ENCODE data around the gene FHL2.
A peak's percentile ranks its signal among the peaks of the same experiment; 100 is the strongest.

The FHL2 gene

GRCh38 chr2:105362862-105363591 is 35.8 kb downstream of the FHL2 start:
- Mint-ChIP-seq H3K4me1 (peaks cover 4% of the 10 kb centered on the region), H3K36me3 (ENCODE audit: low read depth) (peaks cover 57% of the 10 kb centered on the region), H3K4me3 (no peak overlapping the region), H3K27me3 (ENCODE audit: low read depth) (no peaks in the 10 kb centered on the region), H3K9me3 (no peaks in the 10 kb centered on the region), H3K27ac (peak overlapping the region in 1 of 3 experiments; percentile 28)
- no peak for TF ChIP-seq CTCF (IDR thresholded peaks at IDR 0.05; ENCODE audit: unreplicated experiment in 3 of 3)

- TF ChIP-seq CTCF (IDR thresholded peaks at IDR 0.05; ENCODE audit: unreplicated experiment in 3 of 3), result no peak
- Mint-ChIP-seq H3K27me3 (ENCODE audit: low read depth) (no peaks in the 10 kb centered on the region), H3K4me3 (no peak overlapping the region), H3K9me3 (peaks cover 7% of the 10 kb centered on the region), H3K4me1 (peaks cover 4% of the 10 kb centered on the region), H3K36me3 (ENCODE audit: low read depth) (peaks cover 65% of the 10 kb centered on the region), H3K27ac (no peak overlapping the region)
Observed at GRCh38 chr2:105361102-105361889, 37.6 kb downstream of the FHL2 start.

GRCh38 chr2:105358593-105358992 is 40.3 kb downstream of the FHL2 start:
- H3K4me1 Mint-ChIP-seq, result peaks cover 4% of the 10 kb centered on the region
- H3K9me3 Mint-ChIP-seq, result peaks cover 7% of the 10 kb centered on the region
- no peak overlapping the region for H3K4me3 Mint-ChIP-seq
- peaks cover 72% of the 10 kb centered on the region for H3K36me3 Mint-ChIP-seq (ENCODE audit: low read depth)
- no peak for TF ChIP-seq CTCF (IDR thresholded peaks at IDR 0.05; ENCODE audit: unreplicated experiment in 3 of 3)
- no peaks in the 10 kb centered on the region for H3K27me3 Mint-ChIP-seq (ENCODE audit: low read depth)
- H3K27ac Mint-ChIP-seq, result no peak overlapping the region

GRCh38 chr2:105357122-105357521 is 41.7 kb downstream of the FHL2 start:
- H3K9me3 Mint-ChIP-seq, result peaks cover 7% of the 10 kb centered on the region
- TF ChIP-seq CTCF (IDR thresholded peaks at IDR 0.05; ENCODE audit: unreplicated experiment in 3 of 3), result no peak
- no peaks in the 10 kb centered on the region for H3K27me3 Mint-ChIP-seq (ENCODE audit: low read depth)
- H3K27ac Mint-ChIP-seq, result no peak overlapping the region
- peaks cover 4% of the 10 kb centered on the region for H3K4me1 Mint-ChIP-seq
- no peak overlapping the region for H3K4me3 Mint-ChIP-seq
- H3K36me3 Mint-ChIP-seq (ENCODE audit: low read depth), result peaks cover 77% of the 10 kb centered on the region

- Mint-ChIP-seq H3K4me1 (no peaks in the 10 kb centered on the region), H3K9me3 (no peaks in the 10 kb centered on the region), H3K36me3 (ENCODE audit: low read depth) (peaks cover 49% of the 10 kb centered on the region), H3K27ac (no peak overlapping the region), H3K4me3 (no peak overlapping the region), H3K27me3 (ENCODE audit: low read depth) (no peaks in the 10 kb centered on the region)
- TF ChIP-seq CTCF (IDR thresholded peaks at IDR 0.05; ENCODE audit: unreplicated experiment in 3 of 3), result peak; percentile 41 to 58 (median 47)
Observed at GRCh38 chr2:105344704-105345345, 54.0 kb downstream of the FHL2 start.
